Pancreas (tissue), 10 donors: ENCODE measurements around the gene SUN1. TPM values are rescaled to one million over a fixed set of nuclear protein-coding genes. Genes with fewer than 3 reads are reported as not detected.

Experiments used
- ATAC-seq, 4 donors: fragments of 200-7000 bp; cut with Tn5 transposase; one replicate each; pipeline versions ENCODE4 v1.8.0 to v1.9.1; 2020; ENCODE audit warnings: mild to moderate bottlenecking in 4 of 4, moderate library complexity in 4 of 4
- DNase-seq, 6 donors: peaks; one replicate each; pipeline ENCODE4 v3.0.0-alpha.2; 2020
- FAIRE-seq: peaks from 2 replicates; lab custom pipeline; 2012; peaks lifted over from hg19 to GRCh38; lab: Jason Lieb, UNC
- H3K27ac ChIP-seq, 4 donors: fragments of 200-600 bp; sonication (generic); 1 replicate in 3 of 4; 2 replicates in 1 of 4; pipeline versions ENCODE4 v1.5.0 to v1.8.0; 2020
- H3K27me3 ChIP-seq, 4 donors: fragments of 200-600 bp; one replicate each; pipeline ENCODE4 v1.8.0; 2021
- H3K36me3 ChIP-seq, 3 donors: fragments of 200-600 bp; sonication (generic) in 1 of 3; one replicate each; pipeline versions ENCODE4 v1.5.0 to v1.8.0; 2020 to 2021
- H3K4me1 ChIP-seq, 3 donors: fragments of 200-600 bp; one replicate each; pipeline ENCODE4 v1.8.0; 2021
- H3K4me3 ChIP-seq, 4 donors: fragments of 200-600 bp; sonication (generic) in 2 of 4; one replicate each; pipeline versions ENCODE4 v1.5.0 to v1.8.0; 2020 to 2021
- H3K9me3 ChIP-seq, 4 donors: fragments of 200-600 bp; one replicate each; pipeline ENCODE4 v1.8.0; 2021
- CTCF ChIP-seq, 4 donors: fragments of 200-600 bp; sonication (generic) in 3 of 4; IDR thresholded peaks; one replicate each; pipeline versions ENCODE4 v1.5.0 to v1.8.0; 2021; ENCODE audit warnings: antibody characterized with exemption in 4 of 4
- WGBS, 2 donors: extraction: QIAGEN DNeasy Blood & Tissue Kit; methylation state at CpG; one replicate each; pipeline ENCODE4 v1.1.7; 2013; 5-methylcytosine and 5-hydroxymethylcytosine counted together
- intact Hi-C, 3 donors: fragments of 100-400 bp; cut with DNase I; formaldehyde crosslinking; loops; one replicate each; pipeline versions ENCODE4 v1.11.1 to v1.14.2; 2022
- polyA plus RNA-seq, 2 donors: library from polyadenylated mRNA; stranded (reverse); fragments of 200-250 nt; gene quantifications; one replicate each; pipeline ENCODE4 v1.2.3, GENCODE V29; 2013
- total RNA-seq, 6 donors: library from RNA; stranded (reverse); fragmentation: NEBNext Ultra II Directional in 4 of 6; extraction: Animal tissue kit (Norgen Biotek cat#: 25700) in 4 of 6; gene quantifications; one replicate each; pipeline versions ENCODE4 v1.2.1 to v1.2.4, GENCODE V29; 2021 to 2023
- donor health status: healthy with polysubstance abuse.
- donor health status: DM: no; HTN: no; CAD: no; lungs with moderate emphysema.
- donor health status: DM: no; HTN: no; CAD: no.
- donor health status: control.
- donor health status: control.
- donor health status: Bipolar disorder and iron deficiency.
- donor health status: DM: yes; HTN: yes; CAD: no.
- donor health status: DM: no; HTN: no; CAD: no.
- donor health status: DM: no; HTN: no; CAD: no.
- donor health status: DM: yes; HTN: yes; CAD: no.

The SUN1 gene
- total and polyA plus RNA-seq, 8 donors = 42.6 to 93.2 (median 55.9) TPM

GRCh38 chr7:859359-860030 lies 27.2 kb downstream of the SUN1 start:
- WGBS, 2 donors = 90% methylated on average over 16 of the region's 16 CpGs
- FAIRE-seq (no peak), ATAC-seq (no peak), DNase-seq (peak in 2 of 6 donors; percentile 3 to 22)
- H3K36me3 ChIP-seq = peaks cover 0 to 65% (median 2%) of the 10 kb centered on the region in 3 donors
- no peaks in the 10 kb centered on the region for H3K27me3 ChIP-seq
- TF ChIP-seq CTCF (IDR thresholded peaks at IDR 0.05) = no peak
- no peaks in the 10 kb centered on the region for H3K9me3 ChIP-seq
- intact Hi-C loops = loop anchor here in 2 of 3 donors (10.0 kb wide), 1 partner anchor 535 kb away; no protein-coding TSS in a partner anchor
- H3K4me1 ChIP-seq = no peaks in the 10 kb centered on the region
- no peak overlapping the region for H3K27ac ChIP-seq
- H3K4me3 ChIP-seq = no peak overlapping the region

- no peak for TF ChIP-seq CTCF (IDR thresholded peaks at IDR 0.05)
- FAIRE-seq = no peak
- Histone ChIP-seq H3K4me1 (no peaks in the 10 kb centered on the region), H3K27me3 (no peaks in the 10 kb centered on the region), H3K4me3 (no peak overlapping the region), H3K36me3 (peaks cover 0 to 58% (median 2%) of the 10 kb centered on the region in 3 donors), H3K9me3 (no peaks in the 10 kb centered on the region), H3K27ac (no peak overlapping the region)
- ATAC-seq = no peak
- WGBS, 2 donors = 92 to 97% methylated on average over 21 of the region's 21 CpGs
- peak in 2 of 6 donors; percentile 14 to 27 for DNase-seq
- intact Hi-C loops = loop anchor here in 2 of 3 donors (10.0 kb wide), 1 partner anchor 535 kb away; no protein-coding TSS in a partner anchor
These were observed 27.9 kb downstream of the SUN1 start for GRCh38 chr7:860149-860548.

GRCh38 chr7:861222-861621 lies 28.9 kb downstream of the SUN1 start:
- peak in 2 of 6 donors; percentile 1 to 8 for DNase-seq
- H3K27me3 ChIP-seq = no peaks in the 10 kb centered on the region
- no peak overlapping the region for H3K27ac ChIP-seq
- no peaks in the 10 kb centered on the region for H3K9me3 ChIP-seq
- H3K36me3 ChIP-seq = peaks cover 0 to 58% (median 2%) of the 10 kb centered on the region in 3 donors
- intact Hi-C loops = loop anchor here in 2 of 3 donors (10.0 kb wide), 1 partner anchor 536 kb away; no protein-coding TSS in a partner anchor
- no peak overlapping the region for H3K4me3 ChIP-seq
- 41 to 42% methylated on average over 9 of the region's 9 CpGs for WGBS, 2 donors
- FAIRE-seq = no peak
- TF ChIP-seq CTCF (IDR thresholded peaks at IDR 0.05) = no peak
- no peaks in the 10 kb centered on the region for H3K4me1 ChIP-seq
- peak in 3 of 4 donors; percentile 37 to 63 (median 62) for ATAC-seq

GRCh38 chr7:862157-862556 lies 29.9 kb downstream of the SUN1 start:
- Histone ChIP-seq H3K4me3 (no peak overlapping the region), H3K4me1 (no peaks in the 10 kb centered on the region), H3K27me3 (no peaks in the 10 kb centered on the region), H3K36me3 (peaks cover 0 to 52% (median 2%) of the 10 kb centered on the region in 3 donors), H3K27ac (no peak overlapping the region), H3K9me3 (no peaks in the 10 kb centered on the region)
- TF ChIP-seq CTCF (IDR thresholded peaks at IDR 0.05) = no peak
- intact Hi-C loops = loop anchor here in 2 of 3 donors (10.0 kb wide), 1 partner anchor 537 kb away; no protein-coding TSS in a partner anchor
- 97% methylated on average over 6 of the region's 6 CpGs for WGBS, 2 donors
- ATAC-seq = no peak
- no peak for FAIRE-seq
- DNase-seq = no peak

- Histone ChIP-seq H3K36me3 (peaks cover 0 to 56% (median 2%) of the 10 kb centered on the region in 3 donors), H3K27me3 (no peaks in the 10 kb centered on the region), H3K4me1 (no peaks in the 10 kb centered on the region), H3K4me3 (no peak overlapping the region), H3K27ac (no peak overlapping the region), H3K9me3 (no peaks in the 10 kb centered on the region)
- FAIRE-seq = no peak
- no peak for ATAC-seq
- 91 to 99% methylated on average over 16 of the region's 16 CpGs for WGBS, 2 donors
- no peak for TF ChIP-seq CTCF (IDR thresholded peaks at IDR 0.05)
- intact Hi-C loops = loop anchor here in 2 of 3 donors (10.0 kb wide), 1 partner anchor 538 kb away; no protein-coding TSS in a partner anchor
- peak in 2 of 6 donors; percentile 11 to 24 for DNase-seq
These were observed 30.8 kb downstream of the SUN1 start for GRCh38 chr7:863106-863505.
